NB4 (cell line): ENCODE data around the gene INPP5D.

ENCODE experiments used
- DNase-seq: peaks from one replicate; pipeline ENCODE4 v3.0.0; 2010; ENCODE audit warnings: low read depth
- H3K4me3 ChIP-seq: one replicate; pipeline ENCODE4 v1.5.1; 2011; ENCODE audit warnings: mild to moderate bottlenecking, low read depth, low read length, moderate library complexity
- CTCF ChIP-seq: IDR thresholded peaks from one replicate; pipeline ENCODE4 v1.5.1; 2012; ENCODE audit warnings: low read depth, low read length
- MAX ChIP-seq: IDR thresholded peaks from 2 replicates; pipeline ENCODE4 v1.6.1; 2011; ENCODE audit warnings: low read depth, low read length
- MYC ChIP-seq: IDR thresholded peaks from 2 replicates; pipeline ENCODE4 v1.6.1; 2011; ENCODE audit warnings: low read depth, low read length
- POLR2A ChIP-seq: IDR thresholded peaks from 2 replicates; pipeline ENCODE4 v1.6.1; 2011; ENCODE audit warnings: mild to moderate bottlenecking; ENCODE audit not compliant: insufficient read length; ENCODE audit errors: extremely low read depth

INPP5D gene

GRCh38 chr2:233247744-233248143 is 187.6 kb downstream of the INPP5D start:
- DNase-seq = peak; percentile 52
- TF ChIP-seq CTCF (no peak), POLR2A (no peak), MYC (no peak), MAX (no peak)
- H3K4me3 ChIP-seq = no peak overlapping the region

GRCh38 chr2:233248999-233249398 is 188.9 kb downstream of the INPP5D start:
- DNase-seq = peak; percentile 81
- no peak for TF ChIP-seq POLR2A
- peak; percentile 64 for TF ChIP-seq MAX
- TF ChIP-seq MYC = peak; percentile 78
- TF ChIP-seq CTCF = no peak

GRCh38 chr2:233250568-233250967 is 190.4 kb downstream of the INPP5D start:
- no peak for DNase-seq
- no peak overlapping the region for H3K4me3 ChIP-seq
- TF ChIP-seq CTCF = no peak
- TF ChIP-seq MYC = no peak
- TF ChIP-seq MAX = no peak
- TF ChIP-seq POLR2A = no peak

More at GRCh38 chr2:233248999-233249398, 188.9 kb downstream of the INPP5D start:
- no peak overlapping the region for H3K4me3 ChIP-seq

- peak overlapping the region; percentile 40 for H3K4me3 ChIP-seq
- no peak for DNase-seq
- no peak for TF ChIP-seq MAX
- no peak for TF ChIP-seq CTCF
- TF ChIP-seq MYC = no peak
- no peak for TF ChIP-seq POLR2A
These were observed 190.8 kb downstream of the INPP5D start for GRCh38 chr2:233250985-233251305.

GRCh38 chr2:233251306-233252116 is 191.4 kb downstream of the INPP5D start, which contains the start of gene ATG16L1:
Gene ATG16L1, plus strand, starts transcription at chr2:233251673. Its CDS starts 155 bp downstream, at chr2:233251828.
- peak within 1 kb of the TSS; percentile 92 for H3K4me3 ChIP-seq
- TF ChIP-seq MYC (peak; percentile 83; the same call in 1 of the 2 replicates), POLR2A (peak; percentile 75), CTCF (peak; percentile 91), MAX (peak; percentile 85)
- peak; percentile 99 for DNase-seq
